AG04449 (cell line): ENCODE measurements around the gene LRP1B.

Source experiments
- CTCF ChIA-PET: fragments of 350-600 bp; formaldehyde crosslinking; extraction: SDS; loops from one replicate; lab custom pipeline; 2021; ENCODE audit warnings: antibody characterized with exemption; lab: Yijun Ruan, JAX
- POLR2A ChIA-PET: fragments of 400-600, 350-600 bp; formaldehyde crosslinking; extraction: SDS; loops from one replicate; lab custom pipeline; 2020; ENCODE audit warnings: antibody characterized with exemption, inconsistent platforms; lab: Yijun Ruan, JAX
- DNase-seq: peaks from one replicate; pipeline ENCODE4 v3.0.0-alpha.2; 2010; ENCODE audit warnings: low read depth, low spot score
- H3K4me3 ChIP-seq: 2 replicates; pipeline ENCODE4 v1.5.1; 2011; ENCODE audit warnings: low read depth, mild to moderate bottlenecking, control low read depth, low read length
- TF ChIP-seq, protein P1 (sequence below): IDR thresholded peaks from one replicate; pipeline ENCODE4 v1.5.1; 2011; ENCODE audit warnings: mild to moderate bottlenecking, moderate library complexity, low read length, control low read depth, inconsistent platforms; ENCODE audit not compliant: insufficient read depth; ENCODE audit errors: missing control alignments

Gene LRP1B

DNA sequence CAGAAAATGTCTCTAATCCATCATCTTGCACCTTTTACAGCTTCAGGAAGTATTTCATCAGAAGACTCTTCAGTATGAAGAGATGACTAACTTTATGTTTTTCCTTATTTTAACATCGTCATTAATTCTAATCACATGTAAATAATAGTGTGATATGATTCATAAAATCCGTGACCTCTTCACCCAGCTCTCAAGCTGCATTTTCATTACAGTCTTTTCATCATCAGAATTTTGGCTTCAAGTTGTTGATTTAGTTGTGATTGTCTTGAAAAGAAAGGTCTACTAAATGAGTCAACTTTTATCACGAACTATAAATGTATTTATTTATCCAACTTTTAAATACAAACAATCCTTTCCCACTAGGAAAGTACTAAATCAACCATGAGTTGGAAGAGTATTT, 410.3 kb downstream of the LRP1B start:
- POLR2A ChIA-PET, result no interaction called here
- H3K4me3 ChIP-seq, result no peak overlapping the region
- TF ChIP-seq, protein P1, sequence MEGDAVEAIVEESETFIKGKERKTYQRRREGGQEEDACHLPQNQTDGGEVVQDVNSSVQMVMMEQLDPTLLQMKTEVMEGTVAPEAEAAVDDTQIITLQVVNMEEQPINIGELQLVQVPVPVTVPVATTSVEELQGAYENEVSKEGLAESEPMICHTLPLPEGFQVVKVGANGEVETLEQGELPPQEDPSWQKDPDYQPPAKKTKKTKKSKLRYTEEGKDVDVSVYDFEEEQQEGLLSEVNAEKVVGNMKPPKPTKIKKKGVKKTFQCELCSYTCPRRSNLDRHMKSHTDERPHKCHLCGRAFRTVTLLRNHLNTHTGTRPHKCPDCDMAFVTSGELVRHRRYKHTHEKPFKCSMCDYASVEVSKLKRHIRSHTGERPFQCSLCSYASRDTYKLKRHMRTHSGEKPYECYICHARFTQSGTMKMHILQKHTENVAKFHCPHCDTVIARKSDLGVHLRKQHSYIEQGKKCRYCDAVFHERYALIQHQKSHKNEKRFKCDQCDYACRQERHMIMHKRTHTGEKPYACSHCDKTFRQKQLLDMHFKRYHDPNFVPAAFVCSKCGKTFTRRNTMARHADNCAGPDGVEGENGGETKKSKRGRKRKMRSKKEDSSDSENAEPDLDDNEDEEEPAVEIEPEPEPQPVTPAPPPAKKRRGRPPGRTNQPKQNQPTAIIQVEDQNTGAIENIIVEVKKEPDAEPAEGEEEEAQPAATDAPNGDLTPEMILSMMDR, result no peak

DNA sequence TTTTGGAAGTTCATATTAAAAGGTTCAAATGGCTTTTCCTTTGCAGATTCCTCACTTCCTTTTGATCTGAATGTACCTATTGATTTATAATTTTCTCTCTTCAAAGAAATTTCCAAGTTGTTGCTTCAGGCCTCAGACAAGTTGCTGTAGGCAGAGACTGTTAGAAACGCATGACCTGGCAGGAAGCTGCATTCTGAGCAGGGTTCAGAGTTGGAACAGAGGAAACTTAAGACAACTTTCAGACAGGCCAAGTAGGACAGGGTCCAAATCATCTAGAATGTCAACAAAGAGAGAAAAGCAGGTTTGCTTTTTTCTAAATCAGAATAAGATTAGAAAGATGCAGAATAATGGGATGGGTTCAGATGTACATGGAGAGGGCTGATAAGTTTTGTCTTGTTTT, 416.3 kb downstream of the LRP1B start:
- TF ChIP-seq, protein P1, result no peak

More for the DNA sequence above, 410.3 kb downstream of the LRP1B start:
- DNase-seq, result no peak
- CTCF ChIA-PET, result no interaction called here

DNA sequence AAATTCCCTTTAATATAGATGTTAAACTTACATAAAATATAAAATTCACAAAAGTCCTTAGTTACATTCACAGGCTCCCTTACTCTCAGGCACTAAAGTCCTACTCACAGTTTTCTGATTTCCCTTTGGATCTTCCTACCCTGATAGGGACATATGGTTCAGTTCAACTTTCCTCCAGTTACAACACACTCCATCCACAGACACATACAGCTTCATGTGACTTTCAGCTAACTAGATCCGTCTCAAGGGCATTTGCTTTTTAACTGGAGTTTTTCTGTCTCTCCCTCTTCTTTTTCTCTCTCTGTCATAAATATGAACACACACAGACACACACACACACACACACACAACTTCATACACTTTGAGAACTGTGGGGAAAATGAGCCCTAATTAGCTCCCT, 419.2 kb downstream of the LRP1B start:
- TF ChIP-seq, protein P1, result no peak
- ChIA-PET POLR2A (no interaction called here), CTCF (no interaction called here)
- no peak overlapping the region for H3K4me3 ChIP-seq
- DNase-seq, result no peak

More for the DNA sequence above, 416.3 kb downstream of the LRP1B start:
- H3K4me3 ChIP-seq, result no peak overlapping the region
- POLR2A ChIA-PET, result no interaction called here
- DNase-seq, result no peak
- CTCF ChIA-PET, result no interaction called here

DNA sequence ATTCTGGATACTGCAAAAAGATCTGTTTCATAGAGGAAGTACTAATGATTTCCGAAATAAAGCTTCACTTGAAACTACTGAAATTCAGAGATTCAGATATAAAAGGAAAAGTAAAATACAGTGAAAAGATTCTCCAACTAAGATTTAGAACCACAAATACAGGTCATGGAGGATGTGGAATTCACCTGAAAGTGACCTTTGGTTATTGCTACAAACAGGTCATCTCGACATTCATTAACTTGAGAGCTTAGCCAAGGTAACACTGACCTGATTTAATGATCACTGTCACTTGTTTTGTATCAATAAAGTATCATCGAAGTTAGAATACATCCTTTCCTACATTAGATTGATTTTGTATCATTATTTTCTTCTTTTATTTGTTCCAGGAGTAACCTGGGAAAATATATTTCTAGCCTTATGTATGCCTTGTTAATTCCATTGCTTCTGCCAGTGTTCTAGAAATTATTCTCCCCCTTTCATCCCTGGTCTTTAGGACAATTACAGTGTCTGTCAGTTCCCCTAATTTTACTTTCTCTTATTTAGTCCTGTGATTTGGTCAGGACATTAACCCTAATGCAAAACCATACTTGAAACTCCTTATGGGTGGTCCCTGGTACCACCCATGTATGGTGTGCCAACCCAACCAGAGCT, 420.1 kb downstream of the LRP1B start:
- DNase-seq, result no peak
- POLR2A ChIA-PET, result no interaction called here
- TF ChIP-seq, protein P1, result no peak
- CTCF ChIA-PET, result no interaction called here
- no peak overlapping the region for H3K4me3 ChIP-seq

DNA sequence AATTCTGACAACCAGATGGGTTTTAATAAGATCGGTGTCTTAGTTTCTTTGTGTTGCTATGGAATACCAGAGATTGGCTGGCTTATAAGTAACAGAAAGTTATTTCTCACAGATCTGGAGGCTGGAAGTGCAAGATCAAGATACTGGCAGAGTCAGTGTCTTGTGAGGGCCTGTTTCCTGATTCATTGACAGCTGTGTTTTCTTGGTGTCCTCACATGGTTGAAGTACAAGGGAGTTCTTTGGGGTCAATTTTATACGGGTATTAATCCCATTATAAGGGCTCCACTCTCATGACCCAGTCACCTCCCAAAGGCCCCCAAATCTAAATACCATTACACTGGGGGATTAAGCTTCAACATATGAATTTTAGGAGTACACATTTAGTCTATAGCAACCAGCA, 421.1 kb downstream of the LRP1B start:
- no peak for DNase-seq
- ChIA-PET POLR2A (no interaction called here), CTCF (no interaction called here)
- H3K4me3 ChIP-seq, result no peak overlapping the region
- TF ChIP-seq, protein P1, result no peak

DNA sequence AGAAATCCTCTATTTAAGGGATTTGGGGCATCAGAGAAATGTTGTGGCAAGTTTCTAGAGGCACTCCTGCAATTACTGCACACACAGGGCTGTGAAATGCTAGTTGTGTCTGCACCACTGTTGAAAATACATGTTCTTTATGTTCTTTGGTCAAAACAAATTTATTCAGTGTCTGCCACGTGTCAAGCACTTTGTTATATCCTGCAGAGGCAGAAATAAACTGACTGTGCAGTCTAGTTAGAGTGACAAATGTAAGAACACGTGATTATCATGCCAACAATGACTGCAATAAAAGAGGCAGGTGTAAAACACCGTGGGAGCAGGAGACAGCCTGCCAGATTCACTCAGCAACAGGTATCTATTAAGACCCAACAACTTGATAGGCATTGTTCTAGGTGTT, 423.3 kb downstream of the LRP1B start:
- DNase-seq, result no peak
- no peak overlapping the region for H3K4me3 ChIP-seq
- TF ChIP-seq, protein P1, result no peak
- POLR2A ChIA-PET, result no interaction called here
- CTCF ChIA-PET, result no interaction called here
